WI38 (cell line): ENCODE measurements around the gene CLDN10.
A peak's percentile ranks its signal among the peaks of the same experiment; 100 is the strongest.

ENCODE experiments used
- H3K4me3 ChIP-seq: 2 replicates; pipeline ENCODE4 v1.5.1; 2011; ENCODE audit warnings: low read depth, mild to moderate bottlenecking, control low read depth, low read length
- TF ChIP-seq, protein P1 (sequence below): IDR thresholded peaks from 2 replicates; pipeline ENCODE4 v1.5.1; 2012; ENCODE audit warnings: low read depth, mild to moderate bottlenecking, control low read depth, low read length

The CLDN10 gene

DNA sequence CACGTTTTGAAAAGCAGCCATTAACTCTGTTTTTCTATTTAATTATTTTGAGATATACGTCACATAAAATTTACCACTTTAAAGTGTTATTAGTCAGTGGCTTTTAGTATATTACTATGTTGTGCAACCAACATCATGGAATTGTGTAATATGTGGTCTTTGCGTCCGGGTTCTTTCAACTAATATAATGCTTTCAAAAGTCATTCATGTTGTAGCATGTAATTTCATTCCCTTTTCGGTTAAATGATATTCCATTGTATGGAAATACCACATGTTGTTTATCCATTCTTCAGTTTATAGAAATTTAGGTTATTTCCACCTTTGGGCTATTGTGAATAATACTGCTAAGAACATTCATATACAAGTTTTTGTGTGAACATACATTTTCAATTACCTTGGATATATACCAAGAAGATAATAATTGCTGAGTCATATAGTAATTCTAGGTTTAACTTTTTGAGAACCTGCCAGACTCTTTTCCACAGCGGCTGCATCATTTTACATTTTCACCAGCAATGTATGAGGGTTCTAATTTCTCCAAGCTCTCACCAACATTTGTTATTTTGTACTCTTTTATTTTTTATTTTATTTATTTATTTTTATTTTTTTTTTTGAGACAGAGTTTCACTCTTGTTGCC, 28.1 kb upstream of the CLDN10 start:
- no peak overlapping the region for H3K4me3 ChIP-seq
- TF ChIP-seq, protein P1, sequence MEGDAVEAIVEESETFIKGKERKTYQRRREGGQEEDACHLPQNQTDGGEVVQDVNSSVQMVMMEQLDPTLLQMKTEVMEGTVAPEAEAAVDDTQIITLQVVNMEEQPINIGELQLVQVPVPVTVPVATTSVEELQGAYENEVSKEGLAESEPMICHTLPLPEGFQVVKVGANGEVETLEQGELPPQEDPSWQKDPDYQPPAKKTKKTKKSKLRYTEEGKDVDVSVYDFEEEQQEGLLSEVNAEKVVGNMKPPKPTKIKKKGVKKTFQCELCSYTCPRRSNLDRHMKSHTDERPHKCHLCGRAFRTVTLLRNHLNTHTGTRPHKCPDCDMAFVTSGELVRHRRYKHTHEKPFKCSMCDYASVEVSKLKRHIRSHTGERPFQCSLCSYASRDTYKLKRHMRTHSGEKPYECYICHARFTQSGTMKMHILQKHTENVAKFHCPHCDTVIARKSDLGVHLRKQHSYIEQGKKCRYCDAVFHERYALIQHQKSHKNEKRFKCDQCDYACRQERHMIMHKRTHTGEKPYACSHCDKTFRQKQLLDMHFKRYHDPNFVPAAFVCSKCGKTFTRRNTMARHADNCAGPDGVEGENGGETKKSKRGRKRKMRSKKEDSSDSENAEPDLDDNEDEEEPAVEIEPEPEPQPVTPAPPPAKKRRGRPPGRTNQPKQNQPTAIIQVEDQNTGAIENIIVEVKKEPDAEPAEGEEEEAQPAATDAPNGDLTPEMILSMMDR, result no peak

DNA sequence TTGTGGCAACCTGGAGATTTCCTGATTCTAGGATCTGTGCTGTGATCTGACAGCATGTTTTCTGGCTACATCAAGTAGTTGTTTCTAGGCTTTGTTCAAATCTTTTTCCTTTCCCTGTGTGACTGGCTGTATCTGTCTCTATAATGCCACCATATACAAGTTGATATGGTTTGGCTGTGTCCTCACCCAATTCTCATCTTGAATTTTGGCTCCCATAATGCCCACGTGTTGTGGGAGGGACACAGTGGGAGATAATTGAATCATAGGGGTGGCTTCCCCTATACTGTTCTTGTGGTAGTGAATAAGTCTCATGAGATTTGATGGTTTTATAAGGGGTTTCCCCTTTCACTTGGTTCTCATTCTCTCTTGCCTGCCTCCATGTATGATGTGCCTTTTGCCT, 24.6 kb upstream of the CLDN10 start:
- no peak overlapping the region for H3K4me3 ChIP-seq
- TF ChIP-seq, protein P1, result no peak

DNA sequence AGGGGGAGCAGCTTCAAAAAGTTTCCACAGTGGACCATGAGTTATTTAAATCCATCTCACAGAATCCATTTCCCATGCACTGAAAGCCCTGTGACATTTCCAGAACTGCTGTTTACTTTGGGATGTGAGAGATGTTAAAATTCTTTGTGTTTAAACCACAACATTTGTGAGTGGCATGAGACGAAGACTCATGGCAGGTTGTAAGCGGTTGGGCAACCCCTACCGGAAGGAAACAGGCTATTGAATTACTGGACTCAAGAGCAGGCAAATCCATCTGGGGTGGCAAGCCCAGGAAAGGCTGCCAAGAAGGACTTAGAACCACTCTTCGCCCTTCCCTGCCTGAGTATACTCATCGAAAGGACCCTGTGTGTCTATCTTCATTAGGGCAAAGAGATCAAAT, 22.3 kb upstream of the CLDN10 start:
- no peak overlapping the region for H3K4me3 ChIP-seq
- TF ChIP-seq, protein P1, result no peak

DNA sequence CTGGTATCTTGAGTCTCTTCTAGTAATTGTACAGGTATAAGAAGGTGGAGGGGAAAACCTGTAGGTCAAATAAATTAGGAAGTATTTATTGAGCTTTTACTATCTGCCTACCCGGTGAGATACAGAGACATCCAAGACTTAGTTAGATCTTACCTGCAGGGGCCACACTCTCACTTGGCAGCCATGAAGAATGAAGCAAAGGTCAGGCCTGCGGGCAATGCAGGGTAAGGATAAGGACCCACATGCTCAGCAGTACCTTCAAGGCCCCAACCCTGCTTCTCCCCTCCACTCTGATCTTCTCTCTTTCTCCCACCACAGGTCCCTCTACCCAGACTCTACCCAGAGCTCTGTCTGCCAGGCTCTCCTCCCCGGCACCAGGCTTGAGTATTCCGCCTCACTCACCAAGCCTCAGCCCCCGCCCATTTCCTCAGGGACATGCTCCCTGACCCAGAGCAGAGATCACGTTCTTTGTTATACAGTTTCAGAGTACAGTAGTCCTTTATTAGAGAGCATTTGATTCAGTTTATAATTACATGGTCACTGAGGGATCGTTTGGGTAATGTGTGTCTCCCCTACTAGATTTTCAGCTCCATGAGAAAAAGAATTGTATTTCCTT, 18.9 kb upstream of the CLDN10 start:
- TF ChIP-seq, protein P1, result no peak
- H3K4me3 ChIP-seq, result no peak overlapping the region

DNA sequence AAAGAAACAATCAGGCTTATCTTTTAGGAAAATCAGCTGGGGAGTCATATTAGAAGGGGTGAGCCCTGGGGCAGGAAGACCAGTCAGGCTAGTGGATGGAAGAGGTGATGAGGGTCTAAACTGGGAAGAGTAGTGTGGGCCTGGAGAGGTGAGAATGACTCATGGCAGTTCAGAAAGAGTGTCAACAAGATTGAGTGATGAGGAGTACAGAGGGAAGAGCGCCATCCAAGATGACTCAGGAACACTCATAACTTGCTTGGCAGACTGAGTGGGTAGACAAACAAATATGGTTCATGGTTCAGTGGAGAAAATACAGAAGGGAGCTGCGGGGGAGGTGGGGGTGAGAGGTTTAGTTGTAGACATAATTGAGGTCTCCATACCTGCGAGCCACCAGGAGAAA, 17.3 kb upstream of the CLDN10 start:
- no peak overlapping the region for H3K4me3 ChIP-seq
- TF ChIP-seq, protein P1, result no peak

DNA sequence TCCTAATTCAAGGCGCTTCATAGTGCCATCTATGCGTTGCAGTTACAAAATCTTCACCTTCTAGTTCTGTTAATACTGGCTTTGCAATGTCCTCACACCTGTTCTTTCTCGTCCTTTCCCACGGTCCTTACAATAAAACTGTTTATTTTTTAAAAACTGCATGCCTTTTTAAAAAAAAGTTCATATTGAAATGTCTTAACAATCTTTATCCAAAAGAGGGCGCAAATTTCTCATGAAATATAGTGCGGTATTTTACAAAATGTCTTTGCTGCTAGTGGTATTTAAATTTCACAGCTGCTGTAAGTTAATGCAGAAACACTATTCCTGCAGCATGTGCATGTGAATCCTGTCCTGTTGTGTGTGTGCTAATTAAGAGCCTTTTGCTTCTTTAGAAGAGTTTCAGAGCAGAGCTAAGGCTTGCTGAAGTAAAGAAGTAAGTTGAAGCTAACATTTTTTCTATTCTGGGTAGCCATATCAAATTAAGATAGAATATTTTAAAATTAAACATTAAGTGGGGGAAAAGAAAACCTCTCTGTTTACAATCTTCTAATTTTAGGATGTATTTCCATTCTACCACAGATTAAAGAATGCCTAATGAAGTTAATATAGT, 15.8 kb upstream of the CLDN10 start:
- TF ChIP-seq, protein P1, result peak; percentile 16; the same call in 1 of the 2 replicates
- H3K4me3 ChIP-seq, result no peak overlapping the region

DNA sequence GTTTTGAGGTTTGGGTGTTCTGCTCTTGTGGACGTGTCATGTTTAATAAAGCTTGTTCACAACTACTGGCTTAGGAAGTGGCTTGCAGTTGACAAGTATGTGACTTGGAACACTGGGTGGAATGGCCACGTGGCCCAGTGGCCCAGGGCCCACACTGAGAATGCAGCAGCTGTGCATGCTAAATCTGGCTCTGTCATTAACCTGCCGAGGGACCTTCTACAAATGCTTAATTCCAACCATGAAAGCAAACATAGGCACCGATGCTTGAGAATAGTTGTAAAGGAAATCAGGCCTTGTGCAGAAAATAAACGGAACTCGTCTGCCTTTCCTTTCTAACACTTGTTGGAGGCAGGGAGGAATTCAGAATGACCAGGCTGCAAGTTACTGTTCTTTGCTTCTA, 11.6 kb upstream of the CLDN10 start:
- TF ChIP-seq, protein P1, result no peak
- no peak overlapping the region for H3K4me3 ChIP-seq
